HepG2 (cell line): Measurements from ENCODE around the gene TCN2. TPM values are rescaled to one million over a fixed set of nuclear protein-coding genes. Genes with fewer than 3 reads are reported as not detected.

Experiments
- ATAC-seq: fragments of 200-7000 bp; cut with Tn5 transposase; 3 replicates; pipeline ENCODE4 v1.9.1; 2020; ENCODE audit warnings: mild to moderate bottlenecking, moderate library complexity
- BruUV-seq: library from RNA; stranded (reverse); fragments of 400-500 nt; replicated peaks from 2 replicates; lab custom pipeline; 2021; lab: Mats Ljungman, UMichigan
- CTCF ChIA-PET: fragments of 300-600 bp; formaldehyde crosslinking; extraction: SDS; loops from one replicate; lab custom pipeline; 2021; ENCODE audit warnings: low total read pairs, inconsistent platforms, low intra/inter-chr PET ratio; lab: Yijun Ruan, JAX
- POLR2A ChIA-PET: fragments of 350-600 bp; sonication (Branson Sonifier 250); formaldehyde crosslinking; loops from one replicate; lab custom pipeline; 2020; ENCODE audit warnings: antibody characterized with exemption, inconsistent platforms; lab: Yijun Ruan, JAX
- DNase-seq: peaks from one replicate; pipeline ENCODE4 v3.0.0-alpha.2; 2015; ENCODE audit warnings: low spot score
- FAIRE-seq: peaks from 3 replicates; lab custom pipeline; 2011; peaks lifted over from hg19 to GRCh38; lab: Jason Lieb, UNC
- H2AFZ ChIP-seq: one replicate; pipeline ENCODE4 v1.6.1; 2011; ENCODE audit warnings: low read length, inconsistent platforms
- H3K27ac ChIP-seq: fragments of 300-600 bp; 3 replicates; pipeline ENCODE4 v1.8.0; 2011; ENCODE audit warnings: mixed run types, mild to moderate bottlenecking, mixed read lengths, low read length, inconsistent platforms; ENCODE audit not compliant: insufficient read depth; ENCODE audit errors: extremely low read length
- H3K27me3 ChIP-seq, 2 experiments: fragments of 200-600 bp in 1 of 2; 2 replicates in 1 of 2; 3 replicates in 1 of 2; pipeline versions ENCODE4 v1.6.0 to v1.8.0; 2011; ENCODE audit warnings: low read length in 2 of 2, mild to moderate bottlenecking in 2 of 2, moderate library complexity in 2 of 2, inconsistent platforms in 1 of 2; ENCODE audit not compliant: insufficient read depth in 2 of 2, control insufficient read depth in 1 of 2
- H3K36me3 ChIP-seq, 2 experiments: fragments of 200-600 bp in 1 of 2; replicated peaks in 1 of 2; 2 replicates in 1 of 2; 3 replicates in 1 of 2; pipeline versions ENCODE4 v1.5.1 to v1.8.0; 2011; ENCODE audit warnings: low read length in 2 of 2, inconsistent platforms in 1 of 2; ENCODE audit not compliant: insufficient read depth in 2 of 2, control insufficient read depth in 1 of 2
- H3K4me1 ChIP-seq: 2 replicates; pipeline ENCODE4 v1.5.1; 2012; ENCODE audit warnings: low read length, inconsistent platforms; ENCODE audit not compliant: insufficient read depth
- H3K4me2 ChIP-seq: 2 replicates; pipeline ENCODE4 v1.6.0; 2011; ENCODE audit warnings: low read depth, low read length, inconsistent platforms
- H3K4me3 ChIP-seq, 3 experiments: fragments of 200-600 bp in 1 of 3; sonication (generic), shearing (Covaris generic) in 1 of 3; replicated peaks in 1 of 3; 2 replicates each; pipeline ENCODE4 v1.5.1; 2011 to 2016; ENCODE audit warnings: low read length in 3 of 3, inconsistent platforms in 2 of 3, low read depth in 2 of 3, mild to moderate bottlenecking in 2 of 3, control low read depth in 1 of 3, mixed read lengths in 1 of 3; ENCODE audit not compliant: insufficient read depth in 1 of 3
- H3K79me2 ChIP-seq: one replicate; pipeline ENCODE4 v1.6.1; 2011; ENCODE audit warnings: low read length, inconsistent platforms; ENCODE audit not compliant: insufficient read depth
- H3K9ac ChIP-seq: 2 replicates; pipeline ENCODE4 v1.6.0; 2011; ENCODE audit warnings: mild to moderate bottlenecking, low read depth, low read length, inconsistent platforms; ENCODE audit not compliant: insufficient read depth
- H3K9me3 ChIP-seq: 2 replicates; pipeline ENCODE4 v1.5.1; 2012; ENCODE audit warnings: mild to moderate bottlenecking, low read length
- H4K20me1 ChIP-seq: 2 replicates; pipeline ENCODE4 v1.6.0; 2011; ENCODE audit warnings: inconsistent platforms, mild to moderate bottlenecking, low read length, moderate library complexity; ENCODE audit not compliant: insufficient read depth
- CAMTA2 ChIP-seq: sonication (generic); formaldehyde crosslinking; IDR thresholded peaks from 2 replicates; pipeline ENCODE4 v1.4.0; 2020; ENCODE audit warnings: mild to moderate bottlenecking, missing genetic modification reagents, borderline replicate concordance
- CBX2 ChIP-seq, 2 experiments: fragments of 200-600 bp in 1 of 2; sonication (generic); formaldehyde crosslinking in 1 of 2; IDR thresholded peaks; 2 replicates each; pipeline versions ENCODE4 v1.7.0 to v1.8.1; 2018 to 2022; ENCODE audit warnings: low read depth in 2 of 2, low read length in 1 of 2, mild to moderate bottlenecking in 1 of 2, missing genetic modification reagents in 1 of 2
- CEBPB ChIP-seq: IDR thresholded peaks from 2 replicates; pipeline ENCODE4 v1.6.1; 2011; ENCODE audit warnings: low read depth, low read length, improper control_type of control experiment, borderline replicate concordance
- ISL2 ChIP-seq: sonication (generic); formaldehyde crosslinking; IDR thresholded peaks from 2 replicates; pipeline ENCODE4 v1.5.0; 2020; ENCODE audit warnings: missing genetic modification reagents
- MAZ ChIP-seq, 2 experiments: sonication (generic) in 1 of 2; formaldehyde crosslinking in 1 of 2; IDR thresholded peaks; 2 replicates each; pipeline versions ENCODE4 v1.5.0 to v1.6.1; 2012 to 2020; ENCODE audit warnings: low read depth in 2 of 2, mild to moderate bottlenecking in 2 of 2, borderline replicate concordance in 1 of 2, improper control_type of control experiment in 1 of 2, low read length in 1 of 2, missing genetic modification reagents in 1 of 2, moderate library complexity in 1 of 2
- SMAD3 ChIP-seq: sonication (generic); formaldehyde crosslinking; IDR thresholded peaks from 2 replicates; pipeline ENCODE4 v1.4.0; 2020; ENCODE audit warnings: missing genetic modification reagents
- SP140L ChIP-seq: sonication (generic); formaldehyde crosslinking; IDR thresholded peaks from 2 replicates; pipeline ENCODE4 v1.4.0; 2020; ENCODE audit warnings: missing genetic modification reagents, borderline replicate concordance
- ZMYM3 ChIP-seq: sonication (generic); formaldehyde crosslinking; IDR thresholded peaks from 2 replicates; pipeline ENCODE4 v1.5.1; 2020; ENCODE audit warnings: mild to moderate bottlenecking, missing genetic modification reagents
- ZNF143 ChIP-seq: sonication (generic); formaldehyde crosslinking; IDR thresholded peaks from 2 replicates; pipeline ENCODE4 v1.4.0; 2020; ENCODE audit warnings: missing genetic modification reagents
- ZNF343 ChIP-seq: sonication (generic); formaldehyde crosslinking; IDR thresholded peaks from 2 replicates; pipeline ENCODE4 v1.4.0; 2020; ENCODE audit warnings: mild to moderate bottlenecking, missing genetic modification reagents
- ZNF367 ChIP-seq: sonication (generic); formaldehyde crosslinking; IDR thresholded peaks from 2 replicates; pipeline ENCODE4 v1.4.0; 2020; ENCODE audit warnings: missing genetic modification reagents, borderline replicate concordance
- ZNF451 ChIP-seq: sonication (generic); formaldehyde crosslinking; IDR thresholded peaks from 2 replicates; pipeline ENCODE4 v1.5.0; 2020; ENCODE audit warnings: mild to moderate bottlenecking, missing genetic modification reagents
- ZNF777 ChIP-seq: sonication (generic); formaldehyde crosslinking; IDR thresholded peaks from 2 replicates; pipeline ENCODE4 v1.4.0; 2020; ENCODE audit warnings: missing genetic modification reagents
- WGBS: methylation state at CpG from one replicate; pipeline ENCODE4 v1.1.6; 2017; ENCODE audit warnings: low lambda C conversion rate; 5-methylcytosine and 5-hydroxymethylcytosine counted together
- in situ Hi-C: cut with HindIII; loops from 2 replicates; pipeline ENCODE4 v1.10.0; 2017; ENCODE audit warnings: low pct_unique_long_range_greater_than_20kb; ENCODE audit not compliant: extremely low pct_ligation_motif_present
- intact Hi-C: fragments of 100-400 bp; cut with micrococcal nuclease; formaldehyde crosslinking; loops from one replicate; pipeline ENCODE4 v1.10.0; 2022; ENCODE audit not compliant: unreplicated experiment
- polyA plus RNA-seq, 8 experiments: library from polyadenylated mRNA; depleted of rRNA in 3 of 8; stranded (reverse) in 7 of 8; unstranded in 1 of 8; fragments of >200 nt; fragmentation: Illumina TruSeq in 4 of 8; extraction: Trizol in 4 of 8; gene quantifications; 2 replicates each; pipeline versions ENCODE4 v1.2.1 to v1.2.3, GENCODE V29; 2011 to 2016; ENCODE audit warnings: low read depth in 4 of 8, missing spikeins in 1 of 8, mixed read lengths in 1 of 8; ENCODE audit not compliant: insufficient read depth in 1 of 8
- total RNA-seq, 5 experiments: library from RNA; depleted of rRNA; stranded (reverse); fragments of >200 nt; fragmentation: Illumina TruSeq; extraction: Trizol; gene quantifications; 2 replicates each; pipeline ENCODE4 v1.2.3, GENCODE V29; 2016; ENCODE audit warnings: low read depth in 1 of 5
- TF ChIP-seq, protein P1 (sequence below): sonication (generic); formaldehyde crosslinking; IDR thresholded peaks from 2 replicates; pipeline ENCODE4 v1.5.0; 2020; ENCODE audit warnings: missing genetic modification reagents

Gene TCN2
- total and polyA plus RNA-seq, 2 of the 13 experiments (the other 11 are each of a cell fraction or from before 2014, with no cell fraction given): 0.29 to 0.31 TPM

DNA sequence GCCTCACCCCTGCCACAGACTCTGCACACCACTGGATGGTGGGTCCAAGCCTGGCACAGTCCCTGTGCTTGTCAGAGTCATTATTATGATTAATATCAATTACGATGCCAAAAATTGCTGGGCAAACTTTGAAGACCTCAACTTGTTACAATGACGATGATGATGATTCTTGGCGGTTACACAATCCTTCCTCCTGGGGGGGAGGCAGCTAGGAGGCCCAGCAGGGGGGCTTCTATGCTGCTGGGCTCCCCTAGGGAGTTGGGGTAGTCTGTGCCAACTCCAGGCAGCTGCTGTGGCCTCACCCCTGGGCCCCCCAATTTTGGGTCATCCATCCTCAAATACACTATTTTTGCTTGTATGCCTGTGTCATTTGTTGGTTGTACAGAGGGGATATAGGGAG lies 40.6 kb downstream of the TCN2 start:
- Histone ChIP-seq H3K4me3 (no peak overlapping the region), H3K4me2 (no peak overlapping the region), H3K9me3 (no peaks in the 10 kb centered on the region), H2AFZ (no peak overlapping the region), H4K20me1 (no peaks in the 10 kb centered on the region), H3K27ac (no peak overlapping the region), H3K27me3 (peaks cover 0 to 2% of the 10 kb centered on the region in 2 experiments; a peak in 1 of 5 replicates), H3K9ac (no peak overlapping the region), H3K4me1 (no peaks in the 10 kb centered on the region), H3K79me2 (no peaks in the 10 kb centered on the region), H3K36me3 (no peaks in the 10 kb centered on the region)
- ChIA-PET CTCF (no interaction called here), POLR2A (no interaction called here)
- ATAC-seq (no peak), FAIRE-seq (no peak), DNase-seq (no peak)
- 0% methylated on average over 1 of the region's 3 CpGs for WGBS
- TF ChIP-seq ZNF143: no peak
- TF ChIP-seq ISL2 (CRISPR knock-in tag): no peak
- TF ChIP-seq MAZ (IDR thresholded peaks at IDR 0.05; ENCODE audit: borderline replicate concordance, low read depth, low read length): no peak
- no peak for TF ChIP-seq MAZ (CRISPR knock-in tag; IDR thresholded peaks at IDR 0.05; ENCODE audit: low read depth)
- no peak for TF ChIP-seq ZNF343 (CRISPR knock-in tag)
- no peak for TF ChIP-seq SMAD3 (CRISPR knock-in tag)
- TF ChIP-seq CEBPB: peak; percentile 5; the same call in 1 of the 2 replicates
- TF ChIP-seq, protein P1, sequence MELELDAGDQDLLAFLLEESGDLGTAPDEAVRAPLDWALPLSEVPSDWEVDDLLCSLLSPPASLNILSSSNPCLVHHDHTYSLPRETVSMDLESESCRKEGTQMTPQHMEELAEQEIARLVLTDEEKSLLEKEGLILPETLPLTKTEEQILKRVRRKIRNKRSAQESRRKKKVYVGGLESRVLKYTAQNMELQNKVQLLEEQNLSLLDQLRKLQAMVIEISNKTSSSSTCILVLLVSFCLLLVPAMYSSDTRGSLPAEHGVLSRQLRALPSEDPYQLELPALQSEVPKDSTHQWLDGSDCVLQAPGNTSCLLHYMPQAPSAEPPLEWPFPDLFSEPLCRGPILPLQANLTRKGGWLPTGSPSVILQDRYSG (CRISPR knock-in tag): no peak
- TF ChIP-seq ZNF451: no peak
- intact Hi-C loops: no loop called here
- BruUV-seq: no TSS peak
- in situ Hi-C loops: no loop called here

DNA sequence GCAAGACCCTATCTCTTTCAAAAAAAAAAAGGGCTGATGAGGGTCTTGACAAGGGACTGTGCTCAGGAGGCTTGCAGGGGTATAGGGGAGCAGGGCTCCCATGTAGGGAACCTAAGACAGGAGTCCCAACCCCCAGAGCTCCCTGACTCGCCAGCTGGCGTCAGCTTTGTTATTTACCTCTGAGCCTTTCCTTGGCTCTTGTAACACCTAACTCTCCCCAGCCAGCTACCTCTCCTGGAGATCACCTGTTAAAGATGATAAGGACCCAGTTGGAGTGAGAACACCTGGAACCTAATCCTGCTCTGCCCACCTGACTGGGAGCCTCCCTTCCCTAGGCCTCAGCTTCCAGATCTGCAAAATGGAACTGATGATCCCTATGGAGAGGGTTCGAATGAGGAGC lies 41.9 kb downstream of the TCN2 start:
- Histone ChIP-seq H3K27me3 (no peaks in the 10 kb centered on the region), H3K27ac (no peak overlapping the region), H3K4me3 (no peak overlapping the region), H3K4me2 (no peak overlapping the region), H3K4me1 (no peaks in the 10 kb centered on the region), H3K9me3 (no peaks in the 10 kb centered on the region), H3K36me3 (no peaks in the 10 kb centered on the region), H4K20me1 (no peaks in the 10 kb centered on the region), H3K9ac (no peak overlapping the region), H3K79me2 (no peaks in the 10 kb centered on the region), H2AFZ (no peak overlapping the region)
- intact Hi-C loops: no loop called here
- in situ Hi-C loops: no loop called here
- ChIA-PET CTCF (no interaction called here), POLR2A (interaction anchor here (0.5 kb wide), 1 partner anchor 450 kb away, joined by 4 read pairs; no protein-coding TSS in a partner anchor)
- FAIRE-seq (no peak), DNase-seq (no peak), ATAC-seq (no peak)
- 77% methylated on average over 3 of the region's 3 CpGs for WGBS
- no TSS peak for BruUV-seq
- TF ChIP-seq CAMTA2 (CRISPR knock-in tag) (no peak), ZNF367 (no peak), ZMYM3 (no peak), CBX2 (IDR thresholded peaks at IDR 0.05; ENCODE audit: low read depth, low read length) (no peak), CBX2 (CRISPR knock-in tag; IDR thresholded peaks at IDR 0.05; ENCODE audit: low read depth) (no peak), SP140L (CRISPR knock-in tag) (no peak), ZNF777 (CRISPR knock-in tag) (no peak)
